ENCODE data around the gene MAML2.
"Not testable (repeated sequence)": the region's sequence is repeated elsewhere in the genome, so short reads cannot be mapped to it uniquely, and the experiment has no call there.

Gene MAML2

GRCh38 chr11:96276836-96277235 is 66.2 kb downstream of the MAML2 start:
- FAIRE-seq, result no peak
- DNase-seq (ENCODE audit: extremely low spot score, insufficient read length, low read depth), result no peak

DNA sequence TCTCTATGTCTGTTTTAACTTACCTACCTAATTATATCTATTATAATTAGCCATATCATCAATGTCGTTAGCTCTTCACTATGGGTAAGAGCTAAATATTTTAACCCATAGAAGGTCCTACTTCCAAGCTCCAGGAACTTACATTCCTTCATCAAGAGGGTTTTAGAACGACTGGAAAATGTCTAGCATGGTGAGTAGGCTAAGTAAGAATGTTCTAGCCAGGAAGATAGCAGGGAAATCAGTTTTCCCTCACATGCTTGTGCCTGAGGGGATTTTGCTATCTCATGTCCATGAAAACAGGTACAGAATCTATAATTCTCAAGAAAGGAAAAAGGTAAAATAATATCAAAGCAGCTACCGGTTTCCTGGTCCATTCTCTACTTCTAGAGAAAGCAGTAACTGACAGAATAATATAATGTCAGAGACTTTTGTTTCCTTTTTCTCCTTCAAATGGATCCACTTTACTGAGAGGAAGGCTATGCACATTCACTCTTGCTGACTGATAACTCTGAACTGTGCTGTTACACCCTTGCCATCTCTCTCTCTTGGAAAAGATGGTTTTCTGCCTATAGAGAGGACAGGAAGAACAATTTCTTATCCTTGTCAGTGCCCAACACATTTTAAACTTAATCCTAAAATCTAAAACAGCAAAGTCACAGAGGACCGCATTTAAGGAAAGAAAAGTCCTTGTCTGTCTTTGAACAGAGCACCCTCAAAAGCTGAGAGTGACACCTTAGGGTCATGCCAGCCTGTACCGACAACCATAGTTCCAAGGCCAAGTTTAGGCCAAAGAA is 67.0 kb downstream of the MAML2 start:
- FAIRE-seq (no peak), DNase-seq (ENCODE audit: extremely low spot score, insufficient read length, low read depth) (no peak)

DNA sequence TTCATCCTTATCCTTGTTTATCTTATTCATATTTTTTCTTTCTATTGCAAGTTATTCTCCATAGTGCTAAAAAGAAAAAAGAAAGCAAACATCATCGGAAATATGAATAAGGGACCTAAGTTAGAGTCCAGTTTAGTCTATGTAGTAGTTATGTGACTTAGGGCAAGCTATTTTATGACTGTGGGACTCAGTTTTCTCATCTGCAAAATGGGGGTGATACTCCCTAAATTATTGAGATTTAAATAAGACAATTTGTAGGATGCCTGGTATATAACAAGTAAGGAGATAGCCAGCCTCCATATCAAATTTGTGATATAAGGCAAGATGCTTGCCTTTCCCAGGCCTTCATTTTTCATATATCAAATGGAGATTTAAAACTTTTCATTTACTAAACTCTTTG is 69.5 kb downstream of the MAML2 start:
- FAIRE-seq, result no peak
- DNase-seq (ENCODE audit: extremely low spot score, insufficient read length, low read depth), result no peak

DNA sequence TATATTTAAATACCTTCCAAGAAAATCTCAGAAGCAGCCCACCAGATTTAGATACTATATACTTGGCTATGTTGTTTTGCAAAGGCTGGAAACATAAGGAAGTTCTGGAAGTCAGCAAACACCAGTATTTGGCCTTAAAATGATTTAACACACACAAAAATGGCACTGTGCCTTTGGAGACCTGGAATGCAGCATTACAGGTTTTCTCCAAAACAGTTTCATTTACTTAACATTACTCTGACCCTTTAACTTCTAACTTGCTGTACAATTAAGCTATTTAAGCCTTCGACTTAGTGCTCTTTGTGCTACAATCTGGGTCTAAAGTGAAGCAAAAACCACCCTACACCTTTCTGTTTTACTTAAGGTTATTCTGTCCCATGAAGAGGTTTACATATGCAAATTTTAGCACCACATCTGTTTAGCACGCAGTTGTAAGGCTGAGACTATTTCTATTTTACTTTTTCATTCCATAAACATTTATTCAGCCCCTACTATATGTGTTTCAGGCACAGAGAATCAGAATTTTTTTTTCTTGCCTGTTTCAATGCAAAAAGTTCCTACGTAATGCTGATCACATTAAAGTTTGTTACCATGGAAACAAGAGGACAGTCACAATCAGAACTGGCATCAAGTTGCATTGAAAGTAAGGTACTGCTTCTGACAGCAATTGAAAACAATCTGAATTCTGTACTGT is 70.3 kb downstream of the MAML2 start:
- no peak for DNase-seq (ENCODE audit: extremely low spot score, insufficient read length, low read depth)
- peak; percentile 71 for FAIRE-seq

GRCh38 chr11:96271777-96272176 is 71.2 kb downstream of the MAML2 start:
- FAIRE-seq (no peak), DNase-seq (ENCODE audit: extremely low spot score, insufficient read length, low read depth) (no peak)

DNA sequence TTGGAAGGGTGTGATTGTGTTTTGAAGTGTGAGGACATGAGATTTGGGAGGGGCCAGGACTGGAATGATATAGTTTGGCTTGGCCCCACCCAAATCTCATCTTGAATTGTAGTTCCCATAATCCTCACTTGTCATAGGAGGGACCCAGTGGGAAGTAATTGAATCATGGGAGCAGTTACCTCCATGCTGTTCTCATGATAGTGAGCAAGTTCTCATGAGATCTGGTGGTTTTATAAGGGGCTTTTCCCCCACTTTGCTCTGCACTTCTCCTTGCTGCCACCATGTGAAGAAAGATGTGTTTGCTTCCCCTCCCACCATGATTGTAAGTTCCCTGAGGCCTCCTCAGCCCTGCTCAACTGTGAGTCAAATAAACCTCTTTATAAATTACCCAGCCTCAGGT is 71.6 kb downstream of the MAML2 start:
- FAIRE-seq; DNase-seq (ENCODE audit: extremely low spot score, insufficient read length, low read depth): not testable (repeated sequence)

DNA sequence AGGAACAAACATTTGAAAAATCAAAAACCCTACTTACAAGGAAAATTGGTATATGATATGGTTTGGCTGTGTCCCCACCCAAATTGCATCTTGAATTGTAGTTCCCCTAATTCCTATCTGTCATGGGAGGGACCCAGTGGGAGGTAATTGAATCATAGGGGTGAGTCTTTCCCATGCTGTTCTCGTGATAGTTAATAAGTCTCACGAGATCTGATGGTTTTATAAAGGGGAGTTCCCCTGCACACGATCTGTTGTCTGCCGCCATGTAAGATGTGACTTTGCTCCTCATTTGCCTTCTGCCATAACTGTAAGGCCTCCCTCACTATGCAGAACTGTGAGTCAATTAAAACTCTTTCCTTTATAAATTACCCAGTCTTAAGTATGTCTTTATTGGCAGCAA is 74.5 kb downstream of the MAML2 start:
- DNase-seq (ENCODE audit: extremely low spot score, insufficient read length, low read depth); FAIRE-seq: not testable (repeated sequence)

DNA sequence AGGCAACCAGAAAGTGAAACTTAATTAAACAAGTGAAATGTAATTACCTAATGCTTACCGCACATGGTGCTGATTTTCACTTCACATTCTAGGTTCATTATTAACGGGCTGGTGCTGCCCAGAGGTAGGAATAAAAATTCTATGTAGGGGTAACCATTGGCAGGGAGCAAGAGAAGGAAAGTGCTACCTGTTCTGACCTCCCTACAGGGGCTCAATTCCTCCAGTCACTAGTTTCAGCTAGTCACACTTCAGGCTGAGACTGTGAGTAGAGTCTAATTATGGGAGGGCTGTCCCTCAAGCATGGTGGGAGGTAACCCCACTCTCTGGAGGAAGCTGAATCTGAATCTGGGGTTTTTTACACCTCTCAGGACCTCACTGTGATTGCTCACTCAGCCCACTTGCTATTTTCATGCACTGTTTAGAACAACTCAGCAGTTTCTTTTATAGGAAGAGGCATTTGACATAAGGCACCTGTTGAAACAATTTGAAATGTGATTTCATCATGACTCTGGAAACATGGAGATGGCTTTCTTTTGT is 75.4 kb downstream of the MAML2 start:
- DNase-seq (ENCODE audit: extremely low spot score, insufficient read length, low read depth) (peak; percentile 35), FAIRE-seq (peak; percentile 87)

GRCh38 chr11:96267001-96267495 is 75.9 kb downstream of the MAML2 start:
- DNase-seq (ENCODE audit: extremely low spot score, insufficient read length, low read depth), result no peak
- no peak for FAIRE-seq

GRCh38 chr11:96265972-96266371 is 77.0 kb downstream of the MAML2 start:
- no peak for FAIRE-seq

GRCh38 chr11:96265220-96265737 is 77.7 kb downstream of the MAML2 start:
- no peak for DNase-seq (ENCODE audit: extremely low spot score, insufficient read length, low read depth)
- no peak for FAIRE-seq

More at GRCh38 chr11:96265972-96266371, 77.0 kb downstream of the MAML2 start:
- DNase-seq (ENCODE audit: extremely low spot score, insufficient read length, low read depth), result no peak

GRCh38 chr11:96264364-96264763 is 78.6 kb downstream of the MAML2 start:
- DNase-seq (ENCODE audit: extremely low spot score, insufficient read length, low read depth), result no peak
- no peak for FAIRE-seq

- DNase-seq (ENCODE audit: extremely low spot score, insufficient read length, low read depth) (no peak), FAIRE-seq (no peak)
These were observed 79.7 kb downstream of the MAML2 start for GRCh38 chr11:96263238-96263763.

DNA sequence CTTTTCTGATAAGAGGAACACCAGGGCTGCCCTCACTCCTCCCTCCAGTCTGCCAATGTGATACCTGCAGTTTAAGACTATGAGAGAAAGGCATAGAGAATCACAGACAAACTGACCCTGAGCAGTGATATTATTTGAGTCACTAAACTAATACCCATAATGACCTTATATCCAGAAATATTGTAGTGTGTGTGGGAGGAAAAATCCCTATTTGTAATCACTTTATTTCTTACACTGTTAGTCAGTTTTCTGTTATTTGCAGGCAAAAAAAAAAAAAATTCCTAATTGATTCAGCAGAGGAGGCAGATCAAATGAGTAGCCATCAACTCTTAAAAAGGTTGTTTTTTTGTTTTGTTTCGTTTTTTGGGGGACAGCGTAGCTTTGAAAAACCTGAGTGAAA is 82.5 kb downstream of the MAML2 start:
- no peak for DNase-seq (ENCODE audit: extremely low spot score, insufficient read length, low read depth)
- no peak for FAIRE-seq

- FAIRE-seq (no peak), DNase-seq (ENCODE audit: extremely low spot score, insufficient read length, low read depth) (no peak)
These were observed 82.9 kb downstream of the MAML2 start for GRCh38 chr11:96260067-96260511.

DNA sequence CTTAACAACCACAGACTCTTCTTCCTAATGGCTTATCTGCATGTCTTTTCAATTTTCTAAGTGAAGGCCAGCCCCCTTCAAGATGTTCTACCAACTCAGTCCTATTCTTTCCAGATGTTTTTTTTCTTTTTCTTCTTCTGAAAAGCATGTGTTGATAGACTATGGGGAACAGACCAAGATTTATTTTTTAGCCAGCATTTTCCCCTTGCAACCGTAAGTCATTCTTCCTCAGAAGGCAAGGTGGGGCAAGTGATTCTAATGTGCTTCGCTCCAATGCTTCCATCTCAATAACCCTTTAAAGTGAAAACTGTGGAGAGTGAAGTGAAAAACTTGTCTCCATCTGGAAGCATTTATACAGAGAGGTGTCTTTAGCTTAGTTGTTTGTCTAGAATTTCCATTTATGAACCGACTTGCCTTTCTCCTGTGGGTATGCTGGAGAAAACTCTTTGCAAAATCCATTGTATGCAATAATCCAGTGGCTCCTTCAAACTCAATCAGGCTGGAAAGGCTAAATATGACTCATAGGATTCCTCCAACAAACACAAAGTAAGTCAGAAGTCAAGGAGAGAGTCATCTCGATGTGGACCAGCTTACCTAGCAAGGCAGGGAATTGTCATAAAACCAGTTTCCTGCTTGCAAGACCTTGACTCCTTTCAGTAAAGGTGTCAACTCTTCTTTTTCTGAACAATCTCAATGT is 83.7 kb downstream of the MAML2 start:
- DNase-seq (ENCODE audit: extremely low spot score, insufficient read length, low read depth) (no peak), FAIRE-seq (no peak)

DNA sequence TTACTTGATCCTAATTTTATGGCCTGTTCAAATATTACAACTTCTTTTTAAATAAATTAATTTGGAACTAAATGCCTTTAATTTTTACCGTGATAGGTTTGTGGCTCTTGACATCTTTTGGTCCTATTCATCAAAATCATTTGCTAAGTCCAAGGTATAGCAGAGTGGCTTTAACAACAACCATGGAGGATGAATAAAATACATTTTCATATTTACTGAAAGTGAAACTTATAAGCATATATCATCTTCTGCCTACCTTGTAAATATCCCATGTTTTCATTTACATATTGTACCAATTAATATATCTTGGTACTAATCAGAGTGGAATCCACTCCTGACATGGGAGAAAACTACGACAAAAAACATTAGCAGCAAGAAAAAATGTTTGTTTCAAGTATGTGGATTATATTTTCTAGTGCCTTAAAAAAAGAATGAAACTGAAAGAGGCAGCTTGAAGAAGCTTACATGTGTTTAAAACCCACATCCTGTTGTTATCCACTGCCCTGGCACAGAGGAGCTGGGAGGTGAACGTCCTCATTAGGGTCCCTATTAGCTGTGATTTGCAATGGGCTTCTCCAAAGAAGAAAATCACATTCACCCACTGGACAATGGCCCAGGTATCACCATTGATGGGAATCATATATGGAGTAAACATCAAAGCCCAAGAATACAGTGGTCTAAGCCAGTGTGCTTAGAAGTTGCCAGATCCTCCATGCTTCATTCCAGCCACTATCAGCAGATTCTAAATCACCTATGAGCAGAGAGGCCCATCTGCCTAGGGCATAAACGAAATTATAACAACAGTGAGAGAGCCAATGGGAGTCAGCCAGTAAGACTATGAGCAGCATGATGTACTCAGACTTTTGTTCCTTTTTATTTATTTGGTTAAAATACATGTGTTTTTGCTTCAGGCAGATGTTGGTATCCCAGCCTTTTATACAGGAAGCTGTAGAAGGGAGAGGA is 84.7 kb downstream of the MAML2 start:
- no peak for DNase-seq (ENCODE audit: extremely low spot score, insufficient read length, low read depth)
- peak; percentile 75 for FAIRE-seq

DNA sequence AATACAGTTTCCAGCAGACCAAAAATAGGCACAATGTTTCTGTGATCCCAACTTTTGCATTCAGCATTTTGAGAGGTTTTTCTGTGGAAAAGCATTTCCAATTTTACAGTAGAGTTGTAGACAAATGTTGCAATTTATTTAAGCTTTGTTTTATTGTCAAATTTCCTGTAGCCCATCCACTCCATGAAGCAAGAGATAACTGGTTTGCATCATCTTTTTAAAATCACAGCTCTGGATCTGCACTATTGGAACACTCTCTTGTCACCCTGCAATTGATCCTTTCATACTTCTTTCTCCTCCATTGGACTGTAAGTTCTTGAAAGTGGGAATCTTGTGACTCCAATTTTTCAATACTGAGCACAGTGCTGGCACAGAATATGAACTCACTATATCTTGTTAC is 86.0 kb downstream of the MAML2 start:
- no peak for FAIRE-seq
- no peak for DNase-seq (ENCODE audit: extremely low spot score, insufficient read length, low read depth)

Measured in GM18507 (cell line).